Measurements from ENCODE around the gene BAIAP2L1. TPM values are rescaled to one million over a fixed set of nuclear protein-coding genes. Genes with fewer than 3 reads are reported as not detected.
"Not testable (repeated sequence)": the region's sequence is repeated elsewhere in the genome, so short reads cannot be mapped to it uniquely, and the experiment has no call there.

Gene BAIAP2L1
- total RNA-seq, 2 experiments from 2014 or later = 1.7 to 2.3 TPM

GRCh38 chr7:98317366-98318040 is 83.4 kb downstream of the BAIAP2L1 start:
- H3K4me3 Mint-ChIP-seq = no peak overlapping the region
- H3K27me3 Mint-ChIP-seq = peaks cover 5% of the 10 kb centered on the region
- ATAC-seq = no peak
- intact Hi-C loops (cut with micrococcal nuclease) = no loop called here
- H3K36me3 Mint-ChIP-seq (ENCODE audit: low read depth) = no peaks in the 10 kb centered on the region
- H3K27ac Mint-ChIP-seq = no peak overlapping the region
- no peaks in the 10 kb centered on the region for H3K4me1 Mint-ChIP-seq (ENCODE audit: low read depth)
- no peak for DNase-seq
- ChIA-PET POLR2A (no interaction called here), CTCF (no interaction called here)
- TF ChIP-seq CTCF (IDR thresholded peaks at IDR 0.05) = no peak
- no peaks in the 10 kb centered on the region for H3K9me3 Mint-ChIP-seq

- H3K27me3 Mint-ChIP-seq; H3K9me3 Mint-ChIP-seq; CTCF ChIA-PET; H3K27ac Mint-ChIP-seq; intact Hi-C loops (cut with micrococcal nuclease); H3K4me3 Mint-ChIP-seq; H3K4me1 Mint-ChIP-seq (ENCODE audit: low read depth); ATAC-seq; DNase-seq; POLR2A ChIA-PET; H3K36me3 Mint-ChIP-seq (ENCODE audit: low read depth): not testable (repeated sequence)
Observed at GRCh38 chr7:98315994-98316527, 84.8 kb downstream of the BAIAP2L1 start.

DNA sequence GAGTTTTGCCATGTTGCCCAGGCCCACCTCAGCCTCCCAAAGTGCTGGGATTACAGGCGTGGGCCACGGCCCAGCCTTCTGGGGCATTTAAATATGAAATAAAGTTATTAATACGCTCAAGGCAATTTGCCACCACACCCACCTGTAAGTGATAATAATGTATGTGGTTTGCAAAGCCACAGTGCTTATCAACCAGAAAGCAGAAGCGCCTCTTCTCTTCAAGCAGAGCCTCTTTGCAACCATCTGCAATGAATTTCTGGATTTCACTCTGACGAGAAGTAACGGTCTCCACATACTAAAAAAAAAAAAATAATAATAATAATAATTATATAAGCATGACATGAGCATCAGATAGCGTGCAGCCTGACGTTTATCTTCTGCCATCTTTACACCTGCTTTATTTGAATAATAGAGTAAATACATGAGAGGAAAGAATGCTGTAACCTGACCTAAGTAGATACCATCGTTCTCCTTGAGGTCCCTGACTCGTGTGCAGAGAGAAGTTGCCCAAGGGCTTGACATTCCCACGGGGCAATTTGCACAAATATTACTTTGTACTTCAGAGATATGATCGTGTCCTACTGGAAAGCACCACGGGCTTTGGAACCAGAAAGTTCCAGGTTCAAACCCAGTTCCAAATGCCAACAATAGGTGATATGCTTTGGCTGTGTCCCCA is 85.4 kb downstream of the BAIAP2L1 start:
- Mint-ChIP-seq H3K4me3 (no peak overlapping the region), H3K4me1 (ENCODE audit: low read depth) (no peaks in the 10 kb centered on the region), H3K36me3 (ENCODE audit: low read depth) (no peaks in the 10 kb centered on the region), H3K27ac (no peak overlapping the region), H3K9me3 (no peaks in the 10 kb centered on the region), H3K27me3 (no peaks in the 10 kb centered on the region)
- ATAC-seq = no peak
- no peak for TF ChIP-seq CTCF (IDR thresholded peaks at IDR 0.05)
- no peak for DNase-seq
- ChIA-PET POLR2A (no interaction called here), CTCF (no interaction called here)
- intact Hi-C loops (cut with micrococcal nuclease) = no loop called here

GRCh38 chr7:98314469-98314868 is 86.4 kb downstream of the BAIAP2L1 start:
- TF ChIP-seq CTCF (IDR thresholded peaks at IDR 0.05) = no peak
- no peak for ATAC-seq

GRCh38 chr7:98312201-98312600 is 88.7 kb downstream of the BAIAP2L1 start:
- DNase-seq (no peak), ATAC-seq (no peak)
- H3K4me1 Mint-ChIP-seq (ENCODE audit: low read depth) = no peaks in the 10 kb centered on the region
- CTCF ChIA-PET = interaction anchor here (0.7 kb wide), 1 partner anchor 999 kb away, joined by 3 read pairs; no protein-coding TSS in a partner anchor
- no peak overlapping the region for H3K27ac Mint-ChIP-seq
- no peaks in the 10 kb centered on the region for H3K9me3 Mint-ChIP-seq
- intact Hi-C loops (cut with micrococcal nuclease) = no loop called here
- TF ChIP-seq CTCF (IDR thresholded peaks at IDR 0.05) = no peak
- POLR2A ChIA-PET = no interaction called here
- no peaks in the 10 kb centered on the region for H3K36me3 Mint-ChIP-seq (ENCODE audit: low read depth)
- H3K27me3 Mint-ChIP-seq = no peaks in the 10 kb centered on the region
- no peak overlapping the region for H3K4me3 Mint-ChIP-seq

More at GRCh38 chr7:98314469-98314868, 86.4 kb downstream of the BAIAP2L1 start:
- intact Hi-C loops (cut with micrococcal nuclease) = no loop called here
- Mint-ChIP-seq H3K36me3 (ENCODE audit: low read depth) (no peaks in the 10 kb centered on the region), H3K27ac (no peak overlapping the region), H3K9me3 (no peaks in the 10 kb centered on the region), H3K27me3 (no peaks in the 10 kb centered on the region), H3K4me1 (ENCODE audit: low read depth) (no peaks in the 10 kb centered on the region), H3K4me3 (no peak overlapping the region)
- DNase-seq = no peak
- ChIA-PET POLR2A (no interaction called here), CTCF (no interaction called here)

Measured in activated CD8-positive, alpha-beta T cell treated with anti-CD3 and anti-CD28 coated beads for 36 hours (primary cell).